Heart right ventricle (tissue), 16 donors: ENCODE results near the gene MAGI2. TPM values are rescaled to one million over a fixed set of nuclear protein-coding genes. Genes with fewer than 3 reads are reported as not detected.

Source experiments
- ATAC-seq, 8 donors: fragments of 200-7000 bp; cut with Tn5 transposase; one replicate each; pipeline ENCODE4 v1.9.1; 2020; ENCODE audit warnings: mild to moderate bottlenecking in 8 of 8, moderate library complexity in 8 of 8, moderate number of reproducible peaks in 1 of 8
- DNase-seq, 2 donors: peaks; one replicate each; pipeline ENCODE4 v3.0.0-alpha.2; 2020
- H3K27ac ChIP-seq, 10 donors: fragments of 200-600 bp; sonication (generic) in 2 of 10; one replicate each; pipeline versions ENCODE4 v1.5.0 to v1.8.0; 2020 to 2022; ENCODE audit warnings: mild to moderate bottlenecking in 3 of 10
- H3K27me3 ChIP-seq, 7 donors: fragments of 200-600 bp; one replicate each; pipeline ENCODE4 v1.8.0; 2021 to 2022; ENCODE audit warnings: mild to moderate bottlenecking in 2 of 7
- H3K36me3 ChIP-seq, 9 donors: fragments of 200-600 bp; sonication (generic) in 1 of 9; one replicate each; pipeline versions ENCODE4 v1.5.0 to v1.8.0; 2020 to 2022; ENCODE audit warnings: mild to moderate bottlenecking in 2 of 9
- H3K4me1 ChIP-seq, 9 donors: fragments of 200-600 bp; sonication (generic) in 1 of 9; one replicate each; pipeline versions ENCODE4 v1.5.0 to v1.8.0; 2020 to 2022; ENCODE audit warnings: mild to moderate bottlenecking in 4 of 9
- H3K4me3 ChIP-seq, 10 donors: fragments of 200-600 bp; sonication (generic) in 2 of 10; one replicate each; pipeline versions ENCODE4 v1.5.0 to v1.8.0; 2020 to 2022; ENCODE audit warnings: mild to moderate bottlenecking in 7 of 10, moderate library complexity in 2 of 10
- H3K9me3 ChIP-seq, 11 donors: fragments of 200-600 bp in 10 of 11; sonication (generic) in 2 of 11; one replicate each; pipeline versions ENCODE4 v1.5.0 to v1.8.0; 2013 to 2022; ENCODE audit warnings: mild to moderate bottlenecking in 2 of 11, control low read depth in 1 of 11, moderate library complexity in 1 of 11
- WGBS, 2 donors: extraction: QIAGEN DNeasy Blood & Tissue Kit; methylation state at CpG; one replicate each; pipeline ENCODE4 v1.1.7; 2013; ENCODE audit warnings: inconsistent platforms in 1 of 2; 5-methylcytosine and 5-hydroxymethylcytosine counted together
- intact Hi-C, 10 donors: fragments of 100-400 bp; cut with DNase I; formaldehyde crosslinking; loops; one replicate each; pipeline versions ENCODE4 v1.11.1 to v1.14.2; 2022
- polyA plus RNA-seq, 2 donors: library from polyadenylated mRNA; stranded (reverse); fragments of 200-250 nt; gene quantifications; one replicate each; pipeline ENCODE4 v1.2.3, GENCODE V29; 2013
- total RNA-seq, 10 donors: library from RNA; stranded (reverse); fragmentation: NEBNext Ultra II Directional in 3 of 10; extraction: Animal tissue kit (Norgen Biotek cat#: 25700) in 3 of 10; gene quantifications; one replicate each; pipeline versions ENCODE4 v1.2.1 to v1.2.4, GENCODE V29; 2021 to 2023
- TF ChIP-seq, protein P1 (sequence below), 9 donors: fragments of 200-600 bp; sonication (generic) in 2 of 9; IDR thresholded peaks; one replicate each; pipeline versions ENCODE4 v1.5.0 to v1.8.0; 2021 to 2022; ENCODE audit warnings: antibody characterized with exemption in 9 of 9, mild to moderate bottlenecking in 5 of 9, moderate library complexity in 1 of 9
- donor health status: Arrhythmogenic right ventricular cardiomyopathy.
- donor health status: ischemic (EF 13 %, LVEDD 7.1; RV severe dilation, severe dysfunction).
- donor health status: healthy with polysubstance abuse.
- donor health status: DM: no; HTN: yes; CAD: no.
- donor health status: DM: no; HTN: no; CAD: no.
- donor health status: ischemic (EF 25% LVEDD 6.9; RV normal size, moderate dysfunction).
- donor health status: ischemic (EF 25% LVEDD 5.7; RV mildly dilated, moderate dysfunction).
- donor health status: healthy.
- donor health status: DM: yes; HTN: yes; CAD: no.
- donor health status: Ischemic cardiomyopathy.
- donor health status: ischemic (EF 35%, LVEDD 5.7; RV mildly dilated, moderate dysfunction).
- donor health status: nonischemic (EF 11% LVEDD 7.7; RV severe dilation, severe dysfunction).
- donor health status: DM: yes; HTN: yes; CAD: no.
- donor health status: PGD.
- donor health status: ischemic (EF 29% LVEDD 5.4; RV normal size, mild dysfunction).
- donor health status: nonischemic (EF 23%, LVEDD 6.1; RV moderate dilation, normal function).

Gene MAGI2
- total and polyA plus RNA-seq, 12 donors, result 0.83 to 6.0 (median 4.1) TPM

DNA sequence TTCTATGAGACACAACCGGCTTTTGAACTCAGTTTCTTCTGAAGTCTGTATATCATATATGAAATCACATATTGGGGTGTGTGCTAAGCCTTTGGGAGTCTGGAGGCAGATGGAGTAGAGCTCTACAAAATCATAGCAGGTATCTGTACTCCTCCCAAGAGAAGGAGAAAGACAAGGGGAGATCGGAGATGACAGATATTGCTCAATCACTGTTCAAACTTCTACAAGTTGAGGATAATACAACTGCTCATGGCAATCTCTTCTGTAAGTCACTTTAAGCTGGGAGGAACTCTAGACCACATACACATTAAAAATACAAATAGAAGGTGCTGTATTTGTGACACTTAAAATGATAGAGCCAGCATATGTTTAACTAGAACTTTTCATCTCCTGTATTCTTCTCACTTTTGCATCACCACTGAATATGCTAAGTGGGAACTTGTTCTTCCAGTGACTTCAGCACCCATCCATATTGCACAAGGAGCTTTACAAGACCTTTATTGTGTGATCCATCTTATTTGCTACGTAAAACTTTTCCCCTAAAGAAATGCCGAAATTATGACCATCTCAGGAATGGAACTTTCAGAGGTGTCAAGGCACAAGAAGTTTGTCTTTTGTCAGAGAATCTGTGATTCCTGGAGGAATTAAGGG is 1273.5 kb downstream of the MAGI2 start:
- DNase-seq (no peak), ATAC-seq (no peak)
- H3K4me1 ChIP-seq, result peaks cover 0 to 18% (median 0%) of the 10 kb centered on the region in 9 donors
- H3K36me3 ChIP-seq, result no peaks in the 10 kb centered on the region
- TF ChIP-seq, protein P1, sequence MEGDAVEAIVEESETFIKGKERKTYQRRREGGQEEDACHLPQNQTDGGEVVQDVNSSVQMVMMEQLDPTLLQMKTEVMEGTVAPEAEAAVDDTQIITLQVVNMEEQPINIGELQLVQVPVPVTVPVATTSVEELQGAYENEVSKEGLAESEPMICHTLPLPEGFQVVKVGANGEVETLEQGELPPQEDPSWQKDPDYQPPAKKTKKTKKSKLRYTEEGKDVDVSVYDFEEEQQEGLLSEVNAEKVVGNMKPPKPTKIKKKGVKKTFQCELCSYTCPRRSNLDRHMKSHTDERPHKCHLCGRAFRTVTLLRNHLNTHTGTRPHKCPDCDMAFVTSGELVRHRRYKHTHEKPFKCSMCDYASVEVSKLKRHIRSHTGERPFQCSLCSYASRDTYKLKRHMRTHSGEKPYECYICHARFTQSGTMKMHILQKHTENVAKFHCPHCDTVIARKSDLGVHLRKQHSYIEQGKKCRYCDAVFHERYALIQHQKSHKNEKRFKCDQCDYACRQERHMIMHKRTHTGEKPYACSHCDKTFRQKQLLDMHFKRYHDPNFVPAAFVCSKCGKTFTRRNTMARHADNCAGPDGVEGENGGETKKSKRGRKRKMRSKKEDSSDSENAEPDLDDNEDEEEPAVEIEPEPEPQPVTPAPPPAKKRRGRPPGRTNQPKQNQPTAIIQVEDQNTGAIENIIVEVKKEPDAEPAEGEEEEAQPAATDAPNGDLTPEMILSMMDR (IDR thresholded peaks at IDR 0.05), result no peak
- intact Hi-C loops, result loop anchor here in 1 of 10 donors (10.0 kb wide), 1 partner anchor 65 kb away; no protein-coding TSS in a partner anchor
- no peaks in the 10 kb centered on the region for H3K27me3 ChIP-seq
- H3K27ac ChIP-seq, result no peak overlapping the region
- H3K4me3 ChIP-seq, result no peak overlapping the region
- no peaks in the 10 kb centered on the region for H3K9me3 ChIP-seq
- 92 to 96% methylated on average over 4 of the region's 4 CpGs for WGBS, 2 donors

DNA sequence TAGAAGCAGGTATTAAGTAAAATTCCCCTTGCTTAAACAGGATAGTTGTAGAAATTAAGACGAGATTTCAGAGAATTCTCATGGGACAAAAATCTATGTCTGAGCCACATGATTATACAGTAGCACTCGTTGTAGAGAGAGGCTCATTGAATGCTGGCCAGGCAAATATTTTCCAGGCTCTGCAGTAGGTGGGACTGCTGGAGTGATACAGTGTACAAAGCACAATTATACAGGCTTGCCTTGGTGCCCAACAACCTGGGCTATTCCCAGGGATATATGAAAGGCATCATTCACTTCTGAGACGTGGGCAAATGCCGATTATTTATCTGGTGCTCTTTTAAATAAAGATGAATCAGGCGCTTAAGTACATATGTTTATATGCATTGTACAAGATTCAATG is 1274.3 kb downstream of the MAGI2 start:
- intact Hi-C loops, result loop anchor here in 1 of 10 donors (10.0 kb wide), 1 partner anchor 64 kb away; no protein-coding TSS in a partner anchor
- TF ChIP-seq, protein P1 (IDR thresholded peaks at IDR 0.05), result no peak
- Histone ChIP-seq H3K4me1 (peaks cover 0 to 18% (median 0%) of the 10 kb centered on the region in 9 donors), H3K4me3 (no peak overlapping the region), H3K36me3 (no peaks in the 10 kb centered on the region), H3K27me3 (no peaks in the 10 kb centered on the region), H3K9me3 (no peaks in the 10 kb centered on the region), H3K27ac (no peak overlapping the region)
- DNase-seq, result no peak
- 53 to 56% methylated on average over 5 of the region's 5 CpGs for whole genome bisulfite sequencing, 2 donors
- ATAC-seq, result peak in 1 of 8 donors; percentile 64

DNA sequence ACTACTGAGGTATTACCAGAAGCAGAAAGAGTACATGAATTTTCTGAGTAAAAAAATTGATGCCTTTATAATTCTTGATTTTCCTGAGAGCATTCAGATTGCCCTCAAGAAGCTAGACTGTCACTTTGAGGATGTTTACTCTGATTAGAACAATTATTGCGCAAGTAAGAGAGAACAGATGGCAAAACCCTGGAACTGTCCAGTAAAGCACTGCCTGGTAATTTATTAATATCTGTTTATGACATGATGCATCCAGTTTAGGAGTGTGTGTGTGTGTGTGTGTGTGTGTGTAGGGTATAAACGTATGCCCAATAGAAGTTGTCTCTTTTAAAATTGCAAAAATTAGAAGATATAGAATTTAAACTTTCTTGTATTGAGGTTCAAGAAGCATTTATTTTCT is 1275.1 kb downstream of the MAGI2 start:
- Histone ChIP-seq H3K36me3 (no peaks in the 10 kb centered on the region), H3K9me3 (no peaks in the 10 kb centered on the region), H3K4me3 (no peak overlapping the region), H3K27ac (no peak overlapping the region), H3K4me1 (peaks cover 0 to 18% (median 0%) of the 10 kb centered on the region in 9 donors), H3K27me3 (no peaks in the 10 kb centered on the region)
- WGBS, 2 donors, result 82 to 84% methylated on average over 2 of the region's 2 CpGs
- intact Hi-C loops, result loop anchor here in 1 of 10 donors (10.0 kb wide), 1 partner anchor 64 kb away; no protein-coding TSS in a partner anchor
- ATAC-seq (no peak), DNase-seq (no peak)
- TF ChIP-seq, protein P1 (IDR thresholded peaks at IDR 0.05), result no peak

DNA sequence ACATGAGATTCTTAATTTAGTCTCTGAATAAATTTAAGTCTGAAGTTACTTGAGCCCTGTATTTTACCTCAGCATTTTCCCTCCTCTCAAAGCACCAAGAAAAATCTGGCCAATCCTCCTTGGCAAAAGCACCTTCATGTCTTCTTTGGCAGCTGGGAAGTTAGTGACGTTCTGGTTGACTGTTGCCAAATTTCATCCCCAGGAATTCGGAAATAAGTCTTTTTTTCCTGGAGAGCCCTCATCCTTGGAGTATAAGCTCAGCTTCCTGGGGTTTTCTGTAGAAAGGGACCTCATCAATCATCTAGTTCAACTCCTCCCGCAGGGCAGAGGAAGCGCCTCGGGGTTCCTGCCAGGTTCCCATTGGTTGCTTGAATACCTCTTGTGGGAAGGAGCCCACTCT is 1277.3 kb downstream of the MAGI2 start:
- TF ChIP-seq, protein P1 (IDR thresholded peaks at IDR 0.05), result no peak
- no peaks in the 10 kb centered on the region for H3K27me3 ChIP-seq
- 36 to 51% methylated on average over 5 of the region's 5 CpGs for WGBS, 2 donors
- peaks cover 0 to 18% (median 0%) of the 10 kb centered on the region in 9 donors for H3K4me1 ChIP-seq
- ATAC-seq, result peak in 1 of 8 donors; percentile 18
- no peaks in the 10 kb centered on the region for H3K36me3 ChIP-seq
- intact Hi-C loops, result loop anchor here in 1 of 10 donors (10.0 kb wide), 1 partner anchor 61 kb away; no protein-coding TSS in a partner anchor
- H3K4me3 ChIP-seq, result no peak overlapping the region
- H3K9me3 ChIP-seq, result no peaks in the 10 kb centered on the region
- no peak for DNase-seq
- no peak overlapping the region for H3K27ac ChIP-seq
